GM18498 (cell line): ENCODE data around the gene KMT5C.

Experiments
- ATAC-seq: cut with Tn5 transposase; IDR thresholded peaks from one replicate; pipeline ENCODE4 v1.9.1; 2021; ENCODE audit warnings: mild to moderate bottlenecking, moderate library complexity; ENCODE audit not compliant: unreplicated experiment

Gene KMT5C

DNA sequence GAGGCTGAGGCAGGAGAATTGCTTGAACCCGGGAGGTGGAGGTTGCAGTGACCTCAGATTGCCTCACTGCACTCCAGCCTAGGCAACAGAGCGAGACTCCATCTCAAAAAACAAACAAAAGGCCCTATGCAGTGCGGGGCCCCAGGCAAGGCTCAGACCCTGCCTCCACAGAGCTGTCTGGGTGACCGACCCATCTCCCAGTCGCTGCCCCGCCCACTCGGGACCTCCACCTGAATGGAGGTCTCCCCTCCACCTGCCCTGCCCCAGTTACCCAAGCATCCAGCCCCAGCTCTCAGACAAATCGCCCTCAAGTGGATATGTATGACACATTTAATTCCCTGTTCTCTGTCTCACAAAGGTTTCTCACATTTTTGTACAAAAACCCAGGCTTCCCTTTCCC, 25.6 kb downstream of the KMT5C start:
- ATAC-seq: no peak

DNA sequence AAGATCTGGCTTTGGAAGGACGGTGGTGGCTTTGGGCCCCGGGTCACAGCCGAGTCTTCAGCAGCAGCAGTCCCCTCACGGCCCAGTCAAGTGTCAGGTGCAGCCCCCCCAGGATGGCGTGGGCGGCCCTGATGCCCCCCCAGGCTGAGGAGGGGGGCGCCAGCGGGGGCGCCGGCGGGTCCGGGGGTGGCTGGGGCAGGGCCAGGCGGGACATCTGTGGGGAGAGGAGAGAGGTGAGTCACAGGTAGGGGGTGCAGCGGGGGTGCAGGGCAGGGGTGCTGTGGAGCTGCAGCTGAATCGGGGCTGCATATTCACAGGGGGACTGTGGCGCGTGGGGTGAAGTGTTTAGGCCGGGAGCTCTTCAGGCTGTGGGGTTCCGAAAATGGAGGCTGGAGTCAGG, 26.3 kb downstream of the KMT5C start:
- ATAC-seq: no peak

DNA sequence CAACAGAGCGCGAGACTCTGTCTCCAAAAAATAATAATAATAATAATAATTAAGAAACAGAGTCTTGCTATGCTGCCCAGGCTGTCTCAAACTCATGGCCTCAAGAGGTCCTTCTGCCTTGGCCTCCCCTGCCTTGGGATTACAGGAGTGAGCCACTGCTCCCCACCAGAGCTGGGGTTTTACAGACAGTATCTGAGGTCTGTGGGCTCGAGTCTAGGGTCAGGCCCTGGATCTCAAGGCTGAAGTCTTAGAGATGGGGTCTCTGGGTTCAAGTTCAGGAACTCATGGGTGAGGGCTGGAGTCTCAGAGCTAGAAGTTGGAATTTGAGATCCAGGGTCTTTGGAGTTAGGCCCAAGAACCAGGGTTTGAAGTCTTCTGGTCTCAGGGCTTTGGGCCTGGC, 27.1 kb downstream of the KMT5C start:
- no peak for ATAC-seq

DNA sequence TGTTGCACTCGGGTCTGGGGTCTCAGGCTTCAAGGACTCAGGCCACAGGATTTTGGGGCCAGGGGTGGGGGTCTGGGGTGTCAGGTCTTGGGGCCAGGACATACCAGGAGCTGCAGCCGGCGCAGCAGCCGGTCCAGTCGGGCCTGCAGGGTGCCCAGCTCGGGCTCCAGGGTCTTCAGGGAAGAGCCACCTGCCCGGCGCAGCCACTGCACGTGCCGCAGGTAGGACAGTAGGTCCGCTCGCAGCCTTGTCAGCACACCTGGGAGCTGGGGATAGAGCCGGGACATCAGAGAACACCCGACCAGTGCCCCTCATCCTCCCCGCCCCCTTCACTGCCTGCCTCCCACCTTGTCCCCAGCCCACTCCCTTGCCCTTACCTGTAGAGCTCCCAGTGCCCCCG, 28.4 kb downstream of the KMT5C start:
- no peak for ATAC-seq

DNA sequence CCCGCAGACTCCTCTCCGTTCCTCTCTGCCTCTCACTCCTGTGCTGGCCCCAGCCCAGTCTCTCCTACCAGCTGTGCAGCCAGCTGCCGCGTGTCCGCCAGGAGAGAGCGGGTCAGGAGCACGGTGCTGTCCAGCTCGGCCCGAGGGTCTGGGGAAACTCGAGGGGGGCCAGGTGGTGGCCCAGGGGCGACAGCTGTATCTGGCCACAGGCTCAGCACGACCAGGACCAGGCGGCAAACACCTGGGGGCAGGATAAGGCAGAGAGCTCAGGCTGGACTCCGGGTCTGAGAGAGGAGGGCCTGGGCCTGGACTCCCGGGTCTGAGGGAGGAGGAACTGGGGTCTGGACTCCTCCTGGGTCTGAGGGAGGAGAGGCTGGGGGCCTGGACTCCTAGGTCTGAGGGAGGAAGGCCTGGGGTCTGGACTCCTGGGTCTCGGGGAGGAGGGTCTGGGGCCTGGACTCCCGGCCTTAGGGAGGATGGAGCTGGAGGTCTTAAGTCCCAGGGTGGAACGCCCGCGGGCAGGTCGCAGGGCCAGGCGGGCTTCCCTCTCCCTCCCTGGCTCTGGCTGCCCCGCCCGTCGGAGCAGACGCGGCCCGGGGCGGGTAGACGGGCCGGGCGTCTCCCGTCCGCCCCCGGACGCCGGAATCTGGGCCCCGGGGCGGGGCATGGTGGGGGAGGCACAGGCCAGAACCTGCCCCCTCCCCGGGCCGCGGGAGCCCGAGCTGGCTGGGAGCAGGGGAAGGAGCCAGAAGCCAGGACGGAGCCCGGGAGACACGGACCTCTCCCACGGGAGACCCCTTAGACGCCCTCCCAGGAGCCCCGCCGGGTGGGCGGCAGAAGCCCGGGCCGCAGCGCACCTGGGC, 29.3 kb downstream of the KMT5C start:
- ATAC-seq: no peak

DNA sequence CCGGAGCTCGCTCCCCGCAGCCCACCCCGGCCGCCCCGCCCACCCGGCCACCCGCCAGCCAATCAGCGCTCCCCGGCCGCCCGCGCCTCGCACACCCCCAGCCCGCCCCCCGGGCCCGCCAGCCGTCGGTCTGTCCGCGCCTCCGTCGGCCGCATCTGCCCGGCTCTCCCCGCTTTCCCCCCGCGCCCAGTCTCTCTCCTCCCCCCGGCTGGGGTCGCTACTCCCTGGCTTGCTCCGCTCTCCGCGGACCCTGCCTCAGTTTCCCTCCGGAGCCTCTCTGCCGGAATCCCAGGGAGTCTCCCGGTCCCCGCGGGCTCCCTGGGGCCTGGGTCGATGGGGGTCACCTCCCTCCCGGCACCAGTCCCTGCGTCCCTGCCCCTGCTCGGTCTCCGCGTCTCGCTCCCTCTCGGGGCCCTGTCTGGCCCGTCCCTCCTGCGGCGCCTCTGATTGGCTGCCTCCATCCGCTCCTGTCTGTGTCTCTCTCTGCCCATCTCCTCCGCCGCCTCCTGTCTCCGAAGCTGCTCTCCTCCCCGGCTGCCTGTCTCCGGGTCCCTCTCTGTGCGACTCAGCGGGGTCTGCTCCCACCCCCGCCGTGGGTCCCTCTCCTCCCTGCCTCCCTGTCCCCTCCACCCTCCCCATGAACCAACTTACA, 30.1 kb downstream of the KMT5C start:
- no peak for ATAC-seq

DNA sequence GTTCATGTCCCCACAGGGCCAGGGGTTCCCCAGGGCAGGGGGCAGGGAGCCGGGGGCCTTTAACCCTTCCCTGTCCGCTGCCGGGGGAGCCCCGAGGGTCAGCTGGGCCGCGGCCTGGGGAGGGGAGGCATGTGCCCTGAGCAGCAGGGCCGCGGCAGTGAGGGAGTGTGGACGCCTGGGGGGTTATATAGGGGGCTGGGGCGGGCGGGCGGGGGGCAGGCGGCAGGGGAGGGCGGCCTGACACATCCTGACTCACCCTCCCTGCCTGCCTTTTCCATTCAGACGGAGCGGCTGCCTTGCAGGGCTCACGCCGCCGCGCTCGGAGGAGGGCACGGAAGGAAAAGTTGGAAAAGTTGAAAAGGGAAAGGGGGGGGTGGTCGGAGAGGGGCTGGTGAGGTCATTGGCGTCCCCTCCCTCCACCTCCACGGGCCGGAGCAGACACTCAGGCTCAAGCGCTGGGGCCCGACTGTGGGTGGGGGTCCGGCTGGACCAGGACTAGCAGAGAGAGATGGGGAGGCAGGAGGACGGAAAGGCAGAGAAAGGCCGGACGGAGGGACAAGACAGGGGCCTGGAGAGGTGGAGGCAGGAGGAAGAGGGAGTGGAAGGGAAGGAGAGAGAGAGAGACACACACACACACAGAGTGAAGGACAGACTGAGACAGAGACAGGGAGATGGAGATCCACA, 30.8 kb downstream of the KMT5C start, which contains the start of gene IL11:
Gene IL11 (minus strand): TSS at position 159 of the 684 bp plus-strand sequence. CDS start 153 bp downstream, at position 6.
- ATAC-seq: no peak

DNA sequence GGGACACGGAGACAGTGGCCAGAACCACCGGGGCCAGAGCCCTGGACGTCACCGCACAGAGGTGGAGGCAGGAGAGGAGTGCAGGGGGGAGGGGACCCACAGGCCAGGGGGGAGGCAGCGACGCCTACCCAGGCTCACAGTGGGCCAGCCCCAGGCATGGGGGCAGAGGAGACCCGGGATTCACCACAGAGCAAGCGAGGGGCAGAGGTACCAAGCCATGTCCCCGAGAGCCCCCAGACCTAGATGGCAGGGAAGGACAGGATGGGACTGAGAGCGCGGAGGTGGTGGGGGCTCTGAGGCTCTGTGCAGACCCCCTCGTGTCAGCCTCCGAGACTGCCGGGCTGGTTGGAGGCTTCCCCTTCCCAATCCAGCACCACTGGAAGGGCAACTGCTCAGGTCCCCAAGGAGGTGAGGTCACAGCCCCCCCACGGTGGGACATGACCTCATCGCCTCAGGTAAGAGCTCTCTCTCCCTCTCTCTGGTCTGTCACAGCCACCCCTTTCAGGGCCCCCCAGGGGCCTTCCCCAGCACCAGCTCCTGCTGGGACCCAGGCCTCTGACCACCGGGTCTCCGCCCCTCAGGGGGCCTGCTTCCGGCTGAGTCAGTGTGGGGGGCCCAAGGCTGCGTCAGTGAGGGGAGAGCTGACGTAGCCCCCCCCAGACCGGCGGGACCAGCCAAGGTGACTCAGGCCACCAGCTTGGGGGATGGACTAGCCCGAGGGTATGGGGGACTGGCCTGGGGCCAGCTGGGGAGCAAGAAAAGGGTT, 32.8 kb downstream of the KMT5C start:
- no peak for ATAC-seq

DNA sequence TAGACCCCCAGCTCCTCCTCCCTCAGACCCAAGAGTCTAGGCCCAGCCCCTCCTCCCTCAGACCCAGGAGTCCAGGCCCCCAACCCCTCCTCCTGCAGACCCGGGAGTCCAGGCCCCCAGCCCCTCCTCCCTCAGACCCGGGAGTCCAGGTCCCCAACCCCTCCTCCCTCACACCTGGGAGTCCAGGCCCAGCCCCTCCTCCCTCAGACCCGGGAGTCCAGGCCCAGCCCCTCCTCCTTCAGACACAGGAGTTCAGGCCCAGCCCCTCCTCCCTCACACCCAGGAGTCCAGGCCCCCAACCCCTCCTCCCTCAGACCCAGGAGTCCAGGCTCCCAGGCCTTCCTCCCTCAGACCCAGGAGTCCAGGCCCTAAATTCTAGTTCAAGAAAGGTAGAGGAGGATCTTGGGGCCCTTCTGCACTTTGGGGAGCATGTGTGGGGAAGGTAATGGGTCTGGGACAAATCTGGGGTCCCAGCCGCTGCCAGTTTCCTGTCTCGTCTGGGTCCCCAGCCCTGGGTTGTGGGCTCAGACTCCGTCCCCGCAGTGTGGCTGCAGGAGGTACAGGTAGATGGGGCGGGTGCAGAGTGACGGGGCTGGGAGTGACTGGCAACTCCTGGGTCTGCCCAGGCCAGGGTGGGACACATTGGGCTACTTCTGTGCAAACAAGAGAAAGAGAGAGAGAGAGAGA, 33.8 kb downstream of the KMT5C start:
- ATAC-seq: no peak

DNA sequence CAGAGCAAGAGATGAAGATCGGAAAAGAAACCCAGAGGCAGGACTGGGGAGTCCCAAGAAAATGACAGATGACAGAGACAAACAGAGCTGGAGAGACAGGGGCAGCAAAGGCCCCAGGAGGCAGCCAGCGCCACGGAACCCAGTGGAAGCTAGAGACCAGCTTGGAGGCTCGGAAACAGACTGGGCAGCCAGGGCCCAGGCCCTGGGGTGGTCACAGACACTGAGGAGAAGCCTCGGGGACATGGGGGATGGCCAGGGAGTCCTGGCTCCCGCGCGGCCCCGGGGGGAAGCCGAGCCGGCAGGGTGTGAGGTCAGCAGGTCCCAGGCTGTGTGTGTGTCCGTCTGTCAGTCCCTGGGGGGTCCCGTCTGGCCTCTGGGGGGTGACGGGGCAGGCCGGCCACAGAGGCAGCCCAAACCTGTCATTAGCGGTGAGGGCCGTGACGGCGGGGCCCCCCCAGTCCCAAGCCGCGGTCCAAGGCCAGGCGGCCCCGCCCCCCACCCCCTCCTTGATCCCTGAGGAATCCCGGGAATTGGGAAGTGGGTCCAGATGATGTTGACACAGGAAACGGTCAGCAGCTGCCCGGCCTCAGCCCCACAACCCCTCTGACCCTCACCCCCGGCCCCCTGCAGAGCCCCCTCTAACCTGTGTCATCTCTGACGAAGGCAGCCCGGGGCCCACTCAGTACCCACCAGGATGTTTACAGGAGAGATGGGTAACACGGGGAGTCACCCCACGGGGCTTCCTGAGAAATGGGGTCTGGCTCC, 34.5 kb downstream of the KMT5C start:
- ATAC-seq: no peak

DNA sequence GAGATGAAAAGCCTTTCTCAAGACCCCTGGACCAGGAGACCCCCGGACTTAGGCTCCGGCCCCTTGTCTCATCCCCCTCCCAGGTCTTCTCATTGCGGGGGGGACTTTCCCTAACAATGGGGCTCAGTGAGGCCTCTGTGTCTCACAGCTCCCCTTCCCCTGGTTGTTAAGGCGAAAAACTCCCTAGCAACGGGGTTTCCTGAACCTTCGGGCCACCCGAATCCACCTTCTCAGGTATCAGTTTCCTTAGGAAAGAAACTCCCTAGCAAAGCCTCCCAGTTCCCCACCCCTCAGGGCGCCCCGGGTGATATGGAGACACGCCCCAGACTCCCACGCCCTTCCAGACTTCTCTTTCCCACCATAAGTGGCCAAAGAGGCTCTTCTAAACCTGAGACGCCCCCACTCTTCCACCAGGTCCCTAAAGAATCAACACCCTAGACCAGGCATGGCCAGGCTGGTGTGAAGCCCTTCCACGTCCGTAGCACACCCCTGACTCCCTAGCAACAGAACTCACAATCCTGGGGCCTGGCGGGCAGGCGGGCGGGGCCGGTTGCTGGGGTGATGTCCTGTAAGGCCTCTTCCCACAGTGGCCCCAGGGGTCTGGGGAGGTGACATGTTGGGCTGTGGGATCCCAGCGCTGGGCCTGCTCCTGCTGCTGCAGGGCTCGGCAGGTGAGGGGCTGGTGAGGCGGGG, 36.7 kb downstream of the KMT5C start, which contains the start of gene TMEM190:
Gene TMEM190 (plus strand): TSS at position 586 of the 693 bp plus-strand sequence. CDS start 28 bp downstream, at position 614.
- no peak for ATAC-seq

DNA sequence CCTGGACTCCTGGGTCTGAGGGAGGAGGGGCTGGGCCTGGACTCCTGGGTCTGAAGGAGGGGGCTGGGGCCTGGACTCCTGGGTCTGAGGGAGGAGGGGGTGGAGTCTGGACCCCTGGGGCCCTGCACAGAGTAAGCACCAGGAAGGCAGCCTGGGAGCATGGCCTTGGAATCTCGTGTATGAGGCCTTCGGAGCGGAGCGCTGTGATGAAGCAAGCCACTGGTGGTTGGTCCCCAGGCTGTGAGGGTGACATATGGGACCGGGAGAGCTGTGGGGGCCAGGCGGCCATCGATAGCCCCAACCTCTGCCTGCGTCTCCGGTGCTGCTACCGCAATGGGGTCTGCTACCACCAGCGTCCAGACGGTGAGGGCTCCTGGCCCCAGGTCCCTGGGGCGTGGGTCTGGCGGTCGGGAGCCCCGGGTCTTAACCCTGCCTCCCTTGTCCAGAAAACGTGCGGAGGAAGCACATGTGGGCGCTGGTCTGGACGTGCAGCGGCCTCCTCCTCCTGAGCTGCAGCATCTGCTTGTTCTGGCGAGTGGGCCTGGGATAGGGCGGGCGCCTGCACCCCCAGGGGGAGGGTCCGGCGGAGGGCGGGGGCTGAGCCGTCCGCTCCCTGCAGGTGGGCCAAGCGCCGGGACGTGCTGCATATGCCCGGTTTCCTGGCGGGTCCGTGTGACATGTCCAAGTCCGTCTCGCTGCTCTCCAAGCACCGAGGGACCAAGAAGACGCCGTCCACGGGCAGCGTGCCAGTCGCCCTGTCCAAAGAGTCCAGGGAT, 37.9 kb downstream of the KMT5C start:
- no peak for ATAC-seq

DNA sequence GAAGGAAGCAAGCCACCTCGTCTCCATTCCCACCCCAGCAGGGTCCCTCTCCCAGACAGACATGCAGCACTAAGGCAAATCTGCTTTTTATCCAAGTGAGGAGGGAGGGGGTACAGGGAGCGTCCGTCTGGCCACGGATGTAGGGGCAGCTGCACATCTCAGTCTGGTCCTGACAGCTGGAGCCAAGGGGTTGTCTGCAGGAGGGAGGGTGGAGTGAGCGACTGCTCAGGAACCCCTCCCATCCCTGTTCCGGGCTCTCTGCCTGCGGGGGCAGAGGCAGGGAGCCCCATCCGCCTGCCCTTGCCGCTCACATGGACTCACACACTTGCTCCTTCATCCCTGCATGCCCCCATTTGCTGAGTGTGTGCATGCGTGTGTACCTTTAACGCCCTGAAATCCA, 39.5 kb downstream of the KMT5C start:
- ATAC-seq: no peak

DNA sequence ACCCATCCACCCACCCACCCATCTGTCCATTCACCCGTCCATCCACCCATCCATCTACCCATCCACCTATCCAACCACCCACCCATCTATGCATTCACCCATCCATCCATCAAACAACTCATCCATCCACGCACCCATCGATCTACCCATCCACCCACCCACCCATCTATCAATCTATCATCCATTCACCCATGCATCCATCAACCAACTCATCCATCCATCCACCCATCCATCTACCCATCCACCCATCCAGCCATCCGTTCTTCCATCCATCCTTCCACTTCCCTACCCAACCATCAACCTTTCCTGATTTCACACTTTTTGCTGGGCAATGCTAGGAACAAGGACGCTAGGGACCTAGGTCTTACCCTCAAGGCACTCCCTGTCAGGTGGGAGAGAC, 42.3 kb downstream of the KMT5C start:
- ATAC-seq: no peak

DNA sequence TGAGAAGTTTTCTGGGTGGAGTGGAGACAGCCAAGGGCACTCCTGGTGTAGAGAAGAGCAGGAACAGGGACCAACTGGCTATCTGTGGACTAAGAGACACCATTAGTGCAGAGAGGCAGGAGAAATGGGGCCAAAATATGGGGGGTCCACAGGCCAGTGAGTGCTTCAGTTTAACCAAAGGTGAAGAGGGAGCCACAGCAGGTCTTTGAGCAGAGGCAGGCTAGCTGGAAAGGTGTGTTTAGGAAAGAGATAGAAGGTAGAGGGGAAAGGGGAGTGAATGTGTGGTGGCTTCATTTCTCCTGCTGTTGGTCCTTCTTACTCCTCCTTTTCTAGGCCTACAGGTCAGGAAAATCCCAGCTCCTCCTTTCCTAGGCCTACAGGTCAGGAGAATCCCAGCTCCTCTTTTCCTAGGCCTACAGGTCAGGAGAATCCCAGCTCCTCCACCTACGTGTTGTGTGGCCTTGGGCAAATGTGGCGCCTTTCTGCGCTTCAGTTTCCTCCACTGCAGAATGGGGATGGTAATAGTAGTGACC, 42.9 kb downstream of the KMT5C start:
- no peak for ATAC-seq

DNA sequence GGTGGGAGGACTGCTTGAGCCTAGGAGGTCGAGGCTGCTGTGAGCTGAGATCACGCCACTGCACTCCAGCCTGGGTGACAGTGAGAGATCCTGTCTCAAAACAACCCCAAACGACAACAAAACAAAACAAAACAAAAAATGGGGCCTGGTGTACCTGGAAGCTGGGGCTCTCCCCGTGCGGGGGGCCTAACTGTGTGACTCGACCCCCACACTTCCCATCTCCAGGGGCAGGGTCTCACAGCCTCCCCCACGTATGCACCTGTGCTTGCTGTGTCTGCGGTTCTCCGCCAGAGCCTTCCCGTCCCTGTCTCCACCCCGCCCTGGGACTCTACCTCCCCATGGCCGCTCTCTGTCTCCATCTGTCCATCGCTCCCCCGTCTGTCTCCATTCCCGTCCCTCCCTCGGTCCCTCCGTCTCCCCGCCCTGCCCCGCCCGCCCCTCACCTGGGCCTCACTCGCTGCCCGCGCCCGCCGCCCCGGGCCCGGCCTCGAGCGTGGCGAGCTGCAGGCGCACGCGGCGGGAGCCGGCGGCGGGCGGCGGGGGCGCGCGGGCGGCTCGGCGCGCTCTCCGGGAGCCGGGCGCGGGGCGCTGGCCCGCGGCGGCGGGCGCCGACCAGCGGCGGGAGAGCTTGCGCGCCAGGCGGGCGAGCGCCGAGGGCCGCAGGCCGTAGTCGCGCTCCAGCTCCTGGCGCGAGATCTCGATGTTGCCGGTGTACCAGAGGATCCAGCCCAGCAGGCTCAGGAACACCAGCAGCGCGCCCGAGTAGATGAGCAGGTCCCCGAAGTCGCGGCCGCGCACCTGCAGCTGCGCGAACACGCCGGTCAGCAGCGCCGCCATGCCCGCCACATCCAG, 43.8 kb downstream of the KMT5C start:
- no peak for ATAC-seq
